Stimulated activated CD4-positive, alpha-beta T cell treated with anti-CD3 and anti-CD28 coated beads, Interleukin-1b, Interleukin-23, amount 100 ng/mL, for 24 hours (primary cell): Measurements from ENCODE around the gene SERPINA4.
"Not testable (repeated sequence)": the region's sequence is repeated elsewhere in the genome, so short reads cannot be mapped to it uniquely, and the experiment has no call there.

Source experiments
- DNase-seq, 4 experiments: peaks; one replicate each; pipeline ENCODE4 v3.0.0-alpha.2; 2020; ENCODE audit warnings: low read depth in 4 of 4, low spot score in 1 of 4

Gene SERPINA4

GRCh38 chr14:94569381-94570001, 8.2 kb downstream of the SERPINA4 start:
- no peak for DNase-seq

- no peak for DNase-seq
These were observed 8.8 kb downstream of the SERPINA4 start for GRCh38 chr14:94570002-94570400.

GRCh38 chr14:94570440-94570839, 9.2 kb downstream of the SERPINA4 start:
- DNase-seq, result no peak

GRCh38 chr14:94571395-94571794, 10.2 kb downstream of the SERPINA4 start:
- DNase-seq, result no peak

- DNase-seq, result no peak
These were observed 10.7 kb downstream of the SERPINA4 start for GRCh38 chr14:94571950-94572349.

- DNase-seq, result no peak
These were observed 11.5 kb downstream of the SERPINA4 start for GRCh38 chr14:94572637-94573303.

GRCh38 chr14:94573475-94574277, 12.4 kb downstream of the SERPINA4 start:
- DNase-seq, result no peak

GRCh38 chr14:94574336-94574735, 13.1 kb downstream of the SERPINA4 start:
- no peak for DNase-seq

GRCh38 chr14:94575730-94576585, 14.7 kb downstream of the SERPINA4 start:
- no peak for DNase-seq

- not testable (repeated sequence) for DNase-seq
These were observed 16.2 kb downstream of the SERPINA4 start for GRCh38 chr14:94577472-94577871.

GRCh38 chr14:94578712-94579111, 17.5 kb downstream of the SERPINA4 start:
- DNase-seq, result no peak

GRCh38 chr14:94581127-94581999, 20.1 kb downstream of the SERPINA4 start, which contains the start of gene SERPINA5:
Gene SERPINA5, plus strand, starts transcription at chr14:94581426. Its CDS starts 5,937 bp downstream, at chr14:94587363.
- DNase-seq, result no peak

- no peak for DNase-seq
These were observed 21.0 kb downstream of the SERPINA4 start for GRCh38 chr14:94582199-94582750.

- DNase-seq, result no peak
These were observed 21.6 kb downstream of the SERPINA4 start for GRCh38 chr14:94582851-94583250.

GRCh38 chr14:94583557-94583956, 22.3 kb downstream of the SERPINA4 start:
- no peak for DNase-seq

GRCh38 chr14:94584591-94585280, 23.5 kb downstream of the SERPINA4 start:
- no peak for DNase-seq

- no peak for DNase-seq
These were observed 25.4 kb downstream of the SERPINA4 start for GRCh38 chr14:94586635-94587034.

- no peak for DNase-seq
These were observed 27.1 kb downstream of the SERPINA4 start for GRCh38 chr14:94588311-94588710.

GRCh38 chr14:94591073-94591472, 29.8 kb downstream of the SERPINA4 start:
- DNase-seq, result no peak
